Upper lobe of right lung (tissue), 1 donor: ENCODE results near the gene TCP11. TPM values are rescaled to one million over a fixed set of nuclear protein-coding genes. Genes with fewer than 3 reads are reported as not detected.

ENCODE experiments used
- ATAC-seq: fragments of 200-7000 bp; cut with Tn5 transposase; one replicate; pipeline ENCODE4 v1.9.1; 2020; ENCODE audit warnings: mild to moderate bottlenecking, moderate library complexity
- DNase-seq: peaks from one replicate; pipeline ENCODE4 v3.0.0-alpha.2; 2020
- H3K27ac ChIP-seq: fragments of 200-600 bp; one replicate; pipeline ENCODE4 v1.8.0; 2022
- H3K27me3 ChIP-seq: fragments of 200-600 bp; one replicate; pipeline ENCODE4 v1.8.0; 2022; ENCODE audit warnings: mild to moderate bottlenecking
- H3K36me3 ChIP-seq: fragments of 200-600 bp; one replicate; pipeline ENCODE4 v1.8.0; 2022
- H3K4me1 ChIP-seq: fragments of 200-600 bp; one replicate; pipeline ENCODE4 v1.8.0; 2022
- H3K4me3 ChIP-seq: fragments of 200-600 bp; one replicate; pipeline ENCODE4 v1.8.0; 2022; ENCODE audit warnings: mild to moderate bottlenecking
- H3K9me3 ChIP-seq: fragments of 200-600 bp; one replicate; pipeline ENCODE4 v1.8.0; 2022
- CTCF ChIP-seq: fragments of 200-600 bp; IDR thresholded peaks from one replicate; pipeline ENCODE4 v1.8.0; 2022; ENCODE audit warnings: antibody characterized with exemption
- intact Hi-C: fragments of 100-400 bp; cut with DNase I; formaldehyde crosslinking; loops from one replicate; pipeline ENCODE4 v1.11.0; 2022
- total RNA-seq: library from RNA; stranded (reverse); fragmentation: NEBNext Ultra II Directional; extraction: Animal tissue kit (Norgen Biotek cat#: 25700); gene quantifications from one replicate; pipeline ENCODE4 v1.2.1, GENCODE V29; 2021
- donor health status: DM: no; HTN: yes; CAD: no; lungs with severe emphysema.

TCP11 gene
- total RNA-seq, 1 donor from 2014 or later: not detected

GRCh38 chr6:35177157-35177556 lies 36.0 kb upstream of the TCP11 start:
- intact Hi-C loops: no loop called here
- peaks cover 10% of the 10 kb centered on the region for H3K4me1 ChIP-seq
- no peak overlapping the region for H3K27ac ChIP-seq
- no peak for TF ChIP-seq CTCF
- no peak for ATAC-seq
- no peaks in the 10 kb centered on the region for H3K9me3 ChIP-seq
- no peaks in the 10 kb centered on the region for H3K27me3 ChIP-seq
- H3K4me3 ChIP-seq: no peak overlapping the region
- H3K36me3 ChIP-seq: no peaks in the 10 kb centered on the region
- DNase-seq: no peak

DNA sequence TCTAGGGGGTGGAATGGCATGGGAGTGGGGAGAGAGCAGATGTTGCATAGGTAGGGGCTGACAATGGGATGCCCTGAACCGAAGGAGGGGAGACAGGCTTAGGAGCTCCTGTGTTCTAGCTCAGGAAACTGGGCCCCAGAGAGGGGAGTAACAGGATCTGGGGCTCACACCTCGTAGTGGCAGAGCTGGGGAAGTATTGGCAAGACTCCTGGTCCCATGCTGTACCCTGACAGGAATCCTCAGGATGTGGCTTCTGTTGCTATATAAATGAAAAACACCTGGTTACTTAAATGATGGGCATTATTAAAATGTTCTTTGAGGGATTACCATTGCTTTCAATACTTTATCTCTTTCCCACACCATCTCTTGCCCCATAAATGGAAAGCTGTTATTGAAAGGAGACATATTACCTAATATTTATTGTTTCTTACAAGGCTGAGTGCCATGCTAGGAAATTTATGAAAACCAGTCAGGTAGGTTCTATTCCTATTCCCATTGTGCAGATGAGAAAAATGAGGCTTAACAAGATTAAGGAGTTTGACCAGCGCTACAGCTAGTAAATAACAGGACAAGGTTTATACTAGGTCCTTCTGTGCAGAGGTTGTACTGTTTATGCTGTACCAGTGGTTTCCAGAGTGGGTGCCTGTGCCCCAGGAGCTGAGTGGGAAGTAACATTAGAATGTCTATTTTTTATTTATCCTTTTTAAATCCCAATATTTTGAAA lies 35.3 kb upstream of the TCP11 start:
- H3K36me3 ChIP-seq: no peaks in the 10 kb centered on the region
- DNase-seq (no peak), ATAC-seq (no peak)
- peaks cover 3% of the 10 kb centered on the region for H3K4me1 ChIP-seq
- no peak overlapping the region for H3K27ac ChIP-seq
- H3K9me3 ChIP-seq: no peaks in the 10 kb centered on the region
- H3K4me3 ChIP-seq: no peak overlapping the region
- intact Hi-C loops: no loop called here
- H3K27me3 ChIP-seq: no peaks in the 10 kb centered on the region
- no peak for TF ChIP-seq CTCF

GRCh38 chr6:35174501-35174900 lies 33.4 kb upstream of the TCP11 start:
- H3K27ac ChIP-seq: no peak overlapping the region
- TF ChIP-seq CTCF: no peak

GRCh38 chr6:35174088-35174434 lies 32.9 kb upstream of the TCP11 start:
- no peaks in the 10 kb centered on the region for H3K27me3 ChIP-seq
- TF ChIP-seq CTCF: no peak
- H3K36me3 ChIP-seq: no peaks in the 10 kb centered on the region
- intact Hi-C loops: no loop called here
- no peak for ATAC-seq
- H3K4me1 ChIP-seq: peaks cover 3% of the 10 kb centered on the region
- no peak for DNase-seq
- no peak overlapping the region for H3K4me3 ChIP-seq
- no peaks in the 10 kb centered on the region for H3K9me3 ChIP-seq
- H3K27ac ChIP-seq: no peak overlapping the region

More at GRCh38 chr6:35174501-35174900, 33.4 kb upstream of the TCP11 start:
- ATAC-seq: no peak
- H3K9me3 ChIP-seq: no peaks in the 10 kb centered on the region
- no peak overlapping the region for H3K4me3 ChIP-seq
- intact Hi-C loops: no loop called here
- H3K27me3 ChIP-seq: no peaks in the 10 kb centered on the region
- no peak for DNase-seq
- peaks cover 3% of the 10 kb centered on the region for H3K4me1 ChIP-seq
- no peaks in the 10 kb centered on the region for H3K36me3 ChIP-seq

GRCh38 chr6:35173427-35174087 lies 32.4 kb upstream of the TCP11 start:
- no peak overlapping the region for H3K4me3 ChIP-seq
- no peak overlapping the region for H3K27ac ChIP-seq
- intact Hi-C loops: no loop called here
- TF ChIP-seq CTCF: no peak
- no peaks in the 10 kb centered on the region for H3K9me3 ChIP-seq
- H3K27me3 ChIP-seq: no peaks in the 10 kb centered on the region
- DNase-seq: no peak
- no peaks in the 10 kb centered on the region for H3K36me3 ChIP-seq
- H3K4me1 ChIP-seq: peaks cover 3% of the 10 kb centered on the region
- ATAC-seq: no peak
